MCF 10A (cell line): ENCODE results near the gene MAMSTR. TPM values are rescaled to one million over a fixed set of nuclear protein-coding genes. Genes with fewer than 3 reads are reported as not detected.

Experiments
- BruUV-seq: library from RNA; stranded (reverse); fragments of 400-500 nt; replicated peaks from 2 replicates; lab custom pipeline; 2021; lab: Mats Ljungman, UMichigan
- CTCF ChIA-PET: fragments of 300-600 bp; sonication (Branson Sonifier 250); formaldehyde crosslinking; extraction: SDS; loops from one replicate; lab custom pipeline; 2021; ENCODE audit warnings: antibody characterized with exemption, inconsistent platforms; lab: Yijun Ruan, JAX
- POLR2A ChIA-PET: fragments of 300-600, 350-650 bp; sonication (Branson Sonifier 250); formaldehyde crosslinking; extraction: SDS; loops from one replicate; lab custom pipeline; 2020; ENCODE audit warnings: antibody characterized with exemption, inconsistent platforms; lab: Yijun Ruan, JAX
- DNase-seq: peaks from one replicate; pipeline ENCODE4 v3.0.0-alpha.2; 2018; ENCODE audit not compliant: unreplicated experiment
- H3K27ac Mint-ChIP-seq: one replicate; pipeline ENCODE4 v1.8.0; 2022; ENCODE audit warnings: mild to moderate bottlenecking, low read depth, mixed read lengths; ENCODE audit not compliant: unreplicated experiment
- H3K27me3 Mint-ChIP-seq: one replicate; pipeline ENCODE4 v1.8.0; 2022; ENCODE audit warnings: mixed read lengths; ENCODE audit not compliant: insufficient read depth, unreplicated experiment
- H3K36me3 Mint-ChIP-seq: one replicate; pipeline ENCODE4 v1.8.0; 2022; ENCODE audit warnings: mild to moderate bottlenecking, moderate library complexity, mixed read lengths; ENCODE audit not compliant: insufficient read depth, unreplicated experiment
- H3K4me1 Mint-ChIP-seq: one replicate; pipeline ENCODE4 v1.8.0; 2022; ENCODE audit warnings: mixed read lengths; ENCODE audit not compliant: insufficient read depth, unreplicated experiment
- H3K4me3 Mint-ChIP-seq: one replicate; pipeline ENCODE4 v1.8.0; 2022; ENCODE audit warnings: mild to moderate bottlenecking, moderate library complexity, mixed read lengths; ENCODE audit not compliant: unreplicated experiment
- H3K9me3 Mint-ChIP-seq: one replicate; pipeline ENCODE4 v1.8.0; 2022; ENCODE audit warnings: mixed read lengths; ENCODE audit not compliant: unreplicated experiment
- CTCF ChIP-seq: fragments of 200-600 bp; IDR thresholded peaks from one replicate; pipeline ENCODE4 v1.8.0; 2022; ENCODE audit warnings: antibody characterized with exemption, mild to moderate bottlenecking; ENCODE audit not compliant: unreplicated experiment
- intact Hi-C: fragments of 100-400 bp; cut with micrococcal nuclease; formaldehyde crosslinking; loops from 2 replicates; pipeline ENCODE4 v1.14.1; 2022
- total RNA-seq: library from RNA; stranded (reverse); gene quantifications from 2 replicates; pipeline ENCODE4 v1.2.3, GENCODE V29; 2022

Gene MAMSTR
- total RNA-seq, 1 experiment from 2014 or later, result 0.65 TPM

DNA sequence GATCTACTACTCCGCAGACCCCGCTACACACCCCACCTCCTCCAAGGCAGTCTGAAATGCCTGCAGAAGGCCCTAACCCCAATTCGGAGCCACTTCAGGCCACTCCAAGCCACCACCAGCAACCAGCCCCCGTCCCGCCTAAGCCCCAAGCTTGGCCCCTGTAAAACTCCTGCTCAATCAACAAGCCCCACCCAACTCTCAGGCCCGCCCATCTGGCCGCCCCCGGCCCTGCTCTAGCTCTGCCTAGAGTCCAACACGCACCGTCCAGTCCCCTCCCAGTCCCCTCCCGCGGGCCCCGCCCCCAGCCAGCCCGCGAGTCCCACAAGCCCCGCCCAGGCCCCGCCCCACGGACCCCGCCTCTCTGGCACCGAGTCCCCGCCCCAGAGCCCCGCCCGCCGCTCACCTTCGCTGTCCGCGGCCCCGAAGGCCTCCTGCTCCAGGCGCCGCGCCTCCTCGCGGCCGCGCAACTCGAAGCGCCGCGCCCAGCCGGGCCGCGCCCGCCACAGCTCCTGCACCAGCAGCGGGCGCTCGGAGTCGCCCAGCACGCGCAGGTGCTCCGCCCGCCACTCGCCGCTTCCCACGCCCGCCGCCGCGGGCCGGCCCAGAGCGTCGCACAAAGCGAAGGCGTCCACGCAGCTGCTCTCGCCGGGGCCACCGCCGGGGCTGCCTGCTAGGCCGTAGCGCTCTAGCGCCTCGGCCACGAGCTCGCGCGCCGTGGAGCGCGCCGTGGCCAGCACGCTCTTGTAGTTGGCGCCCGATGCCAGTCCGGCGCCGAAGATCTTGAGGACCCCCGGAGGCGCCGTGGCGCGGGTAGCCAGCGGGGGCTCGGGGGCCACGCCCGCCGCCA lies 19.3 kb upstream of the MAMSTR start:
- Mint-ChIP-seq H3K9me3 (no peaks in the 10 kb centered on the region), H3K27ac (no peak overlapping the region)

GRCh38 chr19:48737360-48737998 lies 18.0 kb upstream of the MAMSTR start:
- intact Hi-C loops, result no loop called here
- ChIA-PET CTCF (interaction anchor here (0.6 to 0.7 kb wide), 2 partner anchors 14 to 20 kb away, joined by 3 to 4 read pairs; no protein-coding TSS in a partner anchor), POLR2A (interaction anchor here (1.0 to 1.8 kb wide), 3 partner anchors 10 to 159 kb away, joined by 3 to 6 read pairs (median 4); no protein-coding TSS in a partner anchor)
- Mint-ChIP-seq H3K9me3 (no peaks in the 10 kb centered on the region), H3K27ac (no peak overlapping the region), H3K36me3 (no peaks in the 10 kb centered on the region), H3K27me3 (peaks cover 6% of the 10 kb centered on the region), H3K4me1 (peaks cover 4% of the 10 kb centered on the region), H3K4me3 (no peak overlapping the region)
- no peak for DNase-seq
- BruUV-seq, result no TSS peak
- no peak for TF ChIP-seq CTCF

More for the DNA sequence above, 19.3 kb upstream of the MAMSTR start:
- Mint-ChIP-seq H3K36me3 (no peaks in the 10 kb centered on the region), H3K27me3 (no peaks in the 10 kb centered on the region), H3K4me1 (peaks cover 4% of the 10 kb centered on the region), H3K4me3 (peak overlapping the region; percentile 66)
- TF ChIP-seq CTCF, result peak; percentile 44
- POLR2A ChIA-PET, result interaction anchor here (0.9 to 2.2 kb wide), 10 partner anchors 12 to 158 kb away, joined by 3 to 10 read pairs (median 4); no protein-coding TSS in a partner anchor
- CTCF ChIA-PET, result interaction anchor here (0.6 to 1.7 kb wide), 19 partner anchors 10 to 1227 kb away, joined by 3 to 9 read pairs (median 3); partner anchors contain the start of gene CA11
- DNase-seq, result peak; percentile 93
- intact Hi-C loops, result loop anchor here (1.0 kb wide), 2 partner anchors 63 to 92 kb away; partner anchors contain the start of gene CA11
- no TSS peak for BruUV-seq

DNA sequence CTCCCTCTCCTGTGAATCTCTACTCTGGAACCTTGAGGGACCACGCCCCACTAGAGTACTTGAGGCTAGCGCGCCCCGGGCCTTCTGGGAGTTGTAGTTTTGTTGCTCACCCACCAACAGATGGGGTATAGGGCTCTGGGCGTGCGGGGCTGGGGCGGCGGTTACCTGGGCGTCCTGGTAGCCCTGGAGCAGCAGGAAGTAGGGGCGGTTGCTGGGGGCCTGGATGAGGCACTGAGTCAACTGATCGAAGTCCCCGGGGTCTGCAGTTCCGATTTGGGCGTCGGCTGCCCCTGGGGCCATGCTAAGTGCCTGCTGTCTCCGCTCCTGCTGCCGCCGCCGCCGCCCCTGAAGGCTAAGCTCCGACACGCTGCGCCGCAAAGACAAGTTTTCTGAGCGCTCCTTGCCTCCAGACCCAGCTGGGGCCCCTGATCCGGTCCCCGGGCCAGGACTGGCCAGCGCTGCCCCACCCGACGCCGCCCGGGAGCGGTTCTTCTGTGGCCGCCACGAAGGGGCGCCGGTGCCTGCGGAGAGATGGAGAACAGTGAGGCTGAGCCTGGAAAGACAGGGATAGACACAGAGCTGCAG lies 15.6 kb upstream of the MAMSTR start:
- Mint-ChIP-seq H3K9me3 (no peaks in the 10 kb centered on the region), H3K27ac (no peak overlapping the region), H3K36me3 (no peaks in the 10 kb centered on the region), H3K4me1 (peaks cover 4% of the 10 kb centered on the region), H3K4me3 (no peak overlapping the region), H3K27me3 (peaks cover 19% of the 10 kb centered on the region)
- no peak for DNase-seq
- ChIA-PET CTCF (no interaction called here), POLR2A (no interaction called here)
- intact Hi-C loops, result no loop called here
- no peak for TF ChIP-seq CTCF
- BruUV-seq, result no TSS peak
